BLaER1 (cell line): Measurements from ENCODE around the gene TRPM8.

ENCODE experiments used
- H3K27ac ChIP-seq: shearing (Covaris generic); formaldehyde crosslinking; 2 replicates; pipeline ENCODE4 v1.8.1; 2022
- H3K27me3 ChIP-seq: shearing (Covaris generic); formaldehyde crosslinking; 2 replicates; pipeline ENCODE4 v1.8.1; 2022
- H3K36me3 ChIP-seq: shearing (Covaris generic); formaldehyde crosslinking; 2 replicates; pipeline ENCODE4 v1.8.1; 2022
- H3K4me1 ChIP-seq: shearing (Covaris generic); formaldehyde crosslinking; 2 replicates; pipeline ENCODE4 v1.8.1; 2022
- H3K4me2 ChIP-seq: shearing (Covaris generic); formaldehyde crosslinking; 2 replicates; pipeline ENCODE4 v1.8.1; 2022
- H3K4me3 ChIP-seq: shearing (Covaris generic); formaldehyde crosslinking; 2 replicates; pipeline ENCODE4 v1.8.1; 2022
- H3K9ac ChIP-seq: shearing (Covaris generic); formaldehyde crosslinking; 2 replicates; pipeline ENCODE4 v1.8.1; 2022
- H3K9me3 ChIP-seq: shearing (Covaris generic); formaldehyde crosslinking; 2 replicates; pipeline ENCODE4 v1.8.1; 2022
- H4K20me1 ChIP-seq: shearing (Covaris generic); formaldehyde crosslinking; 2 replicates; pipeline ENCODE4 v1.8.1; 2022
- Cebpa-rat ChIP-seq: shearing (Covaris generic); IDR thresholded peaks from 2 replicates; pipeline ENCODE4 v1.8.1; 2022

The TRPM8 gene

GRCh38 chr2:233935426-233935825, 18.3 kb downstream of the TRPM8 start:
- Histone ChIP-seq H3K4me3 (no peak overlapping the region), H3K27ac (no peak overlapping the region), H3K27me3 (no peaks in the 10 kb centered on the region), H3K4me1 (no peaks in the 10 kb centered on the region), H3K36me3 (no peaks in the 10 kb centered on the region), H3K4me2 (no peak overlapping the region), H3K9ac (no peak overlapping the region), H4K20me1 (no peaks in the 10 kb centered on the region), H3K9me3 (no peaks in the 10 kb centered on the region)
- TF ChIP-seq Cebpa-rat: no peak

DNA sequence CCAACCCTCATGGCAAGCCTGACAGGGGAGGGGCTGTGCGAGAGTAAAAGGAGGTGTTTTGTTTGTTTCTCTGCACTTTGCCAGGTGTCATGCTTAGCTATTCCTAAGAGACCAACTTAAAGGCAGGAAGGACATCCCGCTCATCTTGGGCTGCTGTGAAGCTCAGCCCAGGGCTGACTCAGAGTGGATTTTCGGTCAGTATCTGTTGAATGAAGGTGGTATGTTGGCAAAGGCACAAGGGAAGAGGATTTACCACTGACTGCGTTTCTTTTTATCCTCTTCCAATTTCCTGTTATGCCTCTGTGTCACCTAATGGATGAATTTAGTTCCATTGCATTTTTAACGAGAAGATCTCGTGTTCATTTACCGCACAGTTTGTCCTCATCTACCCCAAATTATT, 18.9 kb downstream of the TRPM8 start:
- Histone ChIP-seq H3K9me3 (no peaks in the 10 kb centered on the region), H3K36me3 (no peaks in the 10 kb centered on the region), H3K4me2 (no peak overlapping the region), H3K4me3 (no peak overlapping the region), H3K9ac (no peak overlapping the region), H3K27me3 (no peaks in the 10 kb centered on the region), H3K4me1 (no peaks in the 10 kb centered on the region), H4K20me1 (no peaks in the 10 kb centered on the region), H3K27ac (no peak overlapping the region)
- TF ChIP-seq Cebpa-rat: no peak

DNA sequence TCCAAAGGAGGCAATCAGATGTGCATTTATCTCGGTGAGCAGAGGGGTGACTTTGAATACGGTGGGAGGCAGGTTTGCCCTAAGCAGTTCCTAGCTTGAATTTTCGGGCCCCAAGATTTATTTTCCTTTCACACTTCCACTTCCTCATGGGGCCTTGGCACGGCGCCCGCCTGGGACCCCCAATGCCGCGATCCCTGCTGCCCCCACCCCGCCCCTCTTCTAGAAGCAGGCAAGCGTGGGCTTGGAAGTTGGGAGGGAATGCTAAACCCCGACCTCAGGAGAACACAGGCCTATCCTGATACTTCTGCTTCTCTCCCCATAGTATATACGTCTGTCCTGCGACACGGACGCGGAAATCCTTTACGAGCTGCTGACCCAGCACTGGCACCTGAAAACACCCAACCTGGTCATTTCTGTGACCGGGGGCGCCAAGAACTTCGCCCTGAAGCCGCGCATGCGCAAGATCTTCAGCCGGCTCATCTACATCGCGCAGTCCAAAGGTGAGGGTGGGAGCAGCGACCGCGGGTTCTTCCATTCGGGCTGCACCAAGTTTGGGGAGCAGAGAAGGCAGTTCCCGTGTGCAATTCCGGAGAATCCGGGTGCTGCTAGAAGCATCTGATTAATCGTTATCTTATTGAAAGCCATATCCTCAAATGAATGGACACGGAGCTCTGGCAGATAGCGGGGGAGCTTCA, 21.6 kb downstream of the TRPM8 start:
- no peaks in the 10 kb centered on the region for H3K27me3 ChIP-seq
- no peak overlapping the region for H3K9ac ChIP-seq
- H3K27ac ChIP-seq: no peak overlapping the region
- no peaks in the 10 kb centered on the region for H4K20me1 ChIP-seq
- no peak for TF ChIP-seq Cebpa-rat
- H3K9me3 ChIP-seq: peaks cover 6% of the 10 kb centered on the region
- no peak overlapping the region for H3K4me2 ChIP-seq
- no peak overlapping the region for H3K4me3 ChIP-seq
- no peaks in the 10 kb centered on the region for H3K4me1 ChIP-seq
- no peaks in the 10 kb centered on the region for H3K36me3 ChIP-seq

GRCh38 chr2:233940376-233941276, 23.5 kb downstream of the TRPM8 start:
- Histone ChIP-seq H3K27ac (no peak overlapping the region), H3K36me3 (no peaks in the 10 kb centered on the region), H3K4me3 (no peak overlapping the region), H3K27me3 (no peaks in the 10 kb centered on the region), H3K4me2 (no peak overlapping the region), H4K20me1 (no peaks in the 10 kb centered on the region), H3K9me3 (peaks cover 12% of the 10 kb centered on the region), H3K9ac (no peak overlapping the region), H3K4me1 (no peaks in the 10 kb centered on the region)
- TF ChIP-seq Cebpa-rat: no peak

DNA sequence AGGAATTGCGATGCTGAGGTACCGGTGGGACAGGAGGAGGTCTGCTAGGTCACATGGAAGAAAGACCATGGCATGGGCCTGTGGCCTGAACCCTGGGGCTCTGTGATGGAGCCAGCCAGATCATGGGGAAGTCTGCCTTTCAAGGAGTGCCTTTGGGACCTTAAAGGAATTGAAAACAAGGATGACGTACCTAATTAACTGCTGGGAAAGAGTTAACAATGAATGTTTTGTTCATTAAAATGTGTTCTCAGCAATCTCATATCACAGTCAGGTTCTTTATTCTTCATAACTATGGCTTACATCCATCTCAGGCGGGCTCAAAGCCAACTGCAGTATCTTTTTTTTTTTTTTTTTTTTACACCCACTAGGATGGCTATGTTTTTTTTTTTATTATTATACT, 25.6 kb downstream of the TRPM8 start:
- no peaks in the 10 kb centered on the region for H4K20me1 ChIP-seq

GRCh38 chr2:233944269-233944668, 27.1 kb downstream of the TRPM8 start:
- Histone ChIP-seq H3K4me1 (no peaks in the 10 kb centered on the region), H3K27me3 (no peaks in the 10 kb centered on the region), H3K9ac (no peak overlapping the region), H3K27ac (no peak overlapping the region), H3K4me3 (no peak overlapping the region), H3K36me3 (no peaks in the 10 kb centered on the region), H3K4me2 (no peak overlapping the region), H3K9me3 (peaks cover 12% of the 10 kb centered on the region), H4K20me1 (no peaks in the 10 kb centered on the region)
- no peak for TF ChIP-seq Cebpa-rat

More for the DNA sequence above, 25.6 kb downstream of the TRPM8 start:
- Histone ChIP-seq H3K9me3 (peaks cover 12% of the 10 kb centered on the region), H3K4me3 (no peak overlapping the region), H3K27ac (no peak overlapping the region), H3K27me3 (no peaks in the 10 kb centered on the region), H3K9ac (no peak overlapping the region), H3K4me1 (no peaks in the 10 kb centered on the region), H3K4me2 (no peak overlapping the region), H3K36me3 (no peaks in the 10 kb centered on the region)
- no peak for TF ChIP-seq Cebpa-rat

GRCh38 chr2:233944722-233945121, 27.5 kb downstream of the TRPM8 start:
- Histone ChIP-seq H3K27me3 (no peaks in the 10 kb centered on the region), H4K20me1 (no peaks in the 10 kb centered on the region), H3K9me3 (peaks cover 12% of the 10 kb centered on the region), H3K36me3 (no peaks in the 10 kb centered on the region), H3K9ac (no peak overlapping the region), H3K27ac (no peak overlapping the region), H3K4me2 (no peak overlapping the region), H3K4me1 (no peaks in the 10 kb centered on the region), H3K4me3 (no peak overlapping the region)
- no peak for TF ChIP-seq Cebpa-rat

- H3K27me3 ChIP-seq: no peaks in the 10 kb centered on the region
- H3K4me2 ChIP-seq: no peak overlapping the region
- peaks cover 12% of the 10 kb centered on the region for H3K9me3 ChIP-seq
- H3K4me3 ChIP-seq: no peak overlapping the region
- H4K20me1 ChIP-seq: no peaks in the 10 kb centered on the region
- no peaks in the 10 kb centered on the region for H3K4me1 ChIP-seq
- H3K36me3 ChIP-seq: no peaks in the 10 kb centered on the region
- TF ChIP-seq Cebpa-rat: no peak
- no peak overlapping the region for H3K27ac ChIP-seq
- H3K9ac ChIP-seq: no peak overlapping the region
Measured at GRCh38 chr2:233945146-233945545, 28.0 kb downstream of the TRPM8 start.

DNA sequence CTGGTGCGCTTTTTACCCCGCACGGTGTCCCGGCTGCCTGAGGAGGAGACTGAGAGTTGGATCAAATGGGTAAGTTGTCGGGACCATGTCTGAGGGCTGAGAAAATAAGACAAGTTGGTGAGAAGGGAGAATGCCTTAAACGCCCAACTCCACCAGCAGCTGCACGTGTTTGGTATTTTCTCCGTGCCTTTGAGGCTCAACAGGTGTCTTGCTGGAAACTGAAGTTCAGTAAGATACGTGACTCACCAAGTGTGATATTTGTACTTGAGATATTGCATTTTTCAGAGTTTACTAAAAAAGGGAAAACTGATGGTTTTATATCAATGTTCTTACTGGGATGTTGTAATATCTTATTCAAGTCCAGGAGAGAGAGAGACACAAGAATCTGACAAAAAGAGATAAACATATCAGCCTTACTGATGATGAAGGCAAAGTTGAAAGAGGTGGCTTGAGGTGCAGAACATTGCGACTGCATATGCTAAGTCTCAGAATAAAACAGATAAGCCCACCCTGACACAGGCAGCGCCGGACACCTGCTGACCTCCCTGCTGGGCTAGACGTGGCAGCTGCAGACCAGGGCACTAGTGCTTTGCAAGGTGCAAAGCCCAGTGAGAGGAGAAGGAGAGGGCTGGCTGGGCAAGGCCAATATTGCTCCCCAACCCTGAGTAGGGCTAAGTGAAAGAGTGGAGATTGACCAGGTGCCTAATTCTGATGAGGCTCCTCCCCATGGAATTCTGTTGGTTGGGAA, 33.1 kb downstream of the TRPM8 start:
- TF ChIP-seq Cebpa-rat: no peak
- Histone ChIP-seq H4K20me1 (no peaks in the 10 kb centered on the region), H3K9me3 (no peaks in the 10 kb centered on the region), H3K4me1 (no peaks in the 10 kb centered on the region), H3K27me3 (no peaks in the 10 kb centered on the region), H3K36me3 (no peaks in the 10 kb centered on the region), H3K27ac (no peak overlapping the region), H3K4me3 (no peak overlapping the region), H3K4me2 (no peak overlapping the region), H3K9ac (no peak overlapping the region)

GRCh38 chr2:233952335-233952734, 35.2 kb downstream of the TRPM8 start:
- Histone ChIP-seq H3K9ac (no peak overlapping the region), H3K27me3 (no peaks in the 10 kb centered on the region), H3K4me1 (no peaks in the 10 kb centered on the region), H4K20me1 (no peaks in the 10 kb centered on the region), H3K36me3 (no peaks in the 10 kb centered on the region), H3K27ac (no peak overlapping the region), H3K4me2 (no peak overlapping the region), H3K4me3 (no peak overlapping the region), H3K9me3 (no peaks in the 10 kb centered on the region)
- TF ChIP-seq Cebpa-rat: no peak
